GM12878 (cell line): ENCODE measurements around the gene TOM1L2. TPM values are rescaled to one million over a fixed set of nuclear protein-coding genes. Genes with fewer than 3 reads are reported as not detected.

Experiments
- ATAC-seq: fragments of 200-7000 bp; cut with Tn5 transposase; 3 replicates; pipeline ENCODE4 v1.9.1; 2020; ENCODE audit warnings: mild to moderate bottlenecking, moderate library complexity
- BruUV-seq: library from RNA; stranded (reverse); fragments of 400-500 nt; replicated peaks from 2 replicates; lab custom pipeline; 2021; lab: Mats Ljungman, UMichigan
- CTCF ChIA-PET: fragments of 300-600 bp; sonication (Branson Sonifier 250); formaldehyde crosslinking; extraction: SDS; loops from one replicate; lab custom pipeline; 2021; ENCODE audit warnings: inconsistent platforms; lab: Yijun Ruan, JAX
- POLR2A ChIA-PET: fragments of 350-600 bp; formaldehyde crosslinking; extraction: SDS; loops from one replicate; lab custom pipeline; 2021; ENCODE audit warnings: inconsistent platforms; lab: Charles Lee
- RAD21 ChIA-PET: fragments of 300-600 bp; sonication (Branson Sonifier 250); formaldehyde crosslinking; loops from one replicate; lab custom pipeline; 2023; ENCODE audit warnings: antibody characterized with exemption; ENCODE audit not compliant: unreplicated experiment; lab: Charles Lee
- SMC1A ChIA-PET: fragments of 300-600 bp; sonication (Branson Sonifier 250); formaldehyde crosslinking; loops from one replicate; lab custom pipeline; 2023; ENCODE audit not compliant: unreplicated experiment, uncharacterized antibody; lab: Charles Lee
- DNase-seq: peaks from one replicate; pipeline ENCODE4 v3.0.0-alpha.2; 2011; ENCODE audit warnings: low read depth, low spot score
- FAIRE-seq: peaks from 3 replicates; lab custom pipeline; 2011; peaks lifted over from hg19 to GRCh38; lab: Jason Lieb, UNC
- H2AFZ ChIP-seq: 2 replicates; pipeline ENCODE4 v1.6.0; 2011; ENCODE audit warnings: low read depth, low read length, control low read depth; ENCODE audit not compliant: control insufficient read depth
- H3K27ac ChIP-seq: 2 replicates; pipeline ENCODE4 v1.5.1; 2011; ENCODE audit warnings: control low read depth; ENCODE audit not compliant: control insufficient read depth, insufficient read depth
- H3K27me3 ChIP-seq, 2 experiments: replicated peaks in 1 of 2; 2 replicates each; pipeline versions ENCODE4 v1.6.0 to v1.6.1; 2011; ENCODE audit warnings: low read length in 1 of 2; ENCODE audit not compliant: control insufficient read depth in 2 of 2, insufficient read depth in 2 of 2
- H3K36me3 ChIP-seq, 2 experiments: 2 replicates each; pipeline ENCODE4 v1.5.1; 2011; ENCODE audit warnings: low read length in 1 of 2; ENCODE audit not compliant: control insufficient read depth in 2 of 2, insufficient read depth in 2 of 2
- H3K4me1 ChIP-seq: 2 replicates; pipeline ENCODE4 v1.6.1; 2011; ENCODE audit warnings: mild to moderate bottlenecking, low read length, moderate library complexity, mixed read lengths; ENCODE audit not compliant: control insufficient read depth, insufficient read depth
- H3K4me2 ChIP-seq: 2 replicates; pipeline ENCODE4 v1.6.0; 2011; ENCODE audit warnings: control low read depth; ENCODE audit not compliant: control insufficient read depth, insufficient read depth
- H3K4me3 ChIP-seq: fragments of 200-600 bp; sonication (generic); 2 replicates; pipeline ENCODE4 v1.5.1; 2016
- H3K79me2 ChIP-seq: 2 replicates; pipeline ENCODE4 v1.6.0; 2011; ENCODE audit warnings: low read length; ENCODE audit not compliant: control insufficient read depth, insufficient read depth
- H3K9ac ChIP-seq: 2 replicates; pipeline ENCODE4 v1.8.0; 2011; ENCODE audit warnings: low read length, control low read depth, mixed read lengths; ENCODE audit not compliant: control insufficient read depth, insufficient read depth
- H3K9me3 ChIP-seq: replicated peaks from 3 replicates; pipeline ENCODE4 v1.5.1; 2011; ENCODE audit warnings: mild to moderate bottlenecking, low read length; ENCODE audit not compliant: control insufficient read depth, insufficient read depth
- H4K20me1 ChIP-seq: 2 replicates; pipeline ENCODE4 v1.6.0; 2011; ENCODE audit not compliant: control insufficient read depth, insufficient read depth
- DPF2 ChIP-seq: fragments of 450-650 bp; IDR thresholded peaks from 2 replicates; pipeline ENCODE4 v1.6.1; 2017; ENCODE audit warnings: mild to moderate bottlenecking
- HDGF ChIP-seq: fragments of 450-650 bp; IDR thresholded peaks from 2 replicates; pipeline ENCODE4 v1.6.1; 2016; ENCODE audit warnings: antibody characterized with exemption
- NFYA ChIP-seq: IDR thresholded peaks from 2 replicates; pipeline ENCODE4 v1.6.1; 2011; ENCODE audit warnings: low read depth, mild to moderate bottlenecking, low read length, improper control_type of control experiment, borderline replicate concordance
- SIN3A ChIP-seq: IDR thresholded peaks from 2 replicates; pipeline ENCODE4 v1.6.1; 2012; ENCODE audit warnings: low read depth, low read length, improper control_type of control experiment
- WGBS: methylation state at CpG from one replicate; pipeline ENCODE4 v1.1.6; 2016; ENCODE audit warnings: low lambda C conversion rate; ENCODE audit not compliant: insufficient replicate concordance, insufficient coverage; ENCODE audit errors: missing lambda C conversion rate; 5-methylcytosine and 5-hydroxymethylcytosine counted together
- in situ Hi-C: fragments of 300-500 bp; cut with MboI; formaldehyde crosslinking; loops from 9 replicates; pipeline ENCODE4 v1.14.3; 2018; ENCODE audit warnings: mixed read lengths
- intact Hi-C: fragments of 100-400 bp; cut with micrococcal nuclease; formaldehyde crosslinking; loops from one replicate; pipeline ENCODE4 v1.14.2; 2022; ENCODE audit not compliant: unreplicated experiment
- polyA plus RNA-seq, 11 experiments: library from polyadenylated mRNA; depleted of rRNA in 4 of 11; unstranded in 6 of 11; stranded (reverse) in 5 of 11; fragments of >200 nt; fragmentation: Nextera tagmentation in 4 of 11; fragmentation: Illumina TruSeq in 1 of 11; extraction: Ambion mirVana in 4 of 11; extraction: Trizol in 1 of 11; gene quantifications; 1 replicate in 1 of 11; 2 replicates in 10 of 11; pipeline versions ENCODE4 v1.2.1 to v1.2.3, GENCODE V29; 2011 to 2016; ENCODE audit warnings: inconsistent platforms in 2 of 11, missing spikeins in 2 of 11, low read depth in 1 of 11
- total RNA-seq, 4 experiments: library from RNA; depleted of rRNA in 3 of 4; stranded (reverse); fragments of >200 nt in 3 of 4; fragmentation: Illumina TruSeq in 1 of 4; extraction: Trizol in 1 of 4; gene quantifications; 2 replicates each; pipeline versions ENCODE4 v1.2.1 to v1.2.3, GENCODE V29; 2013 to 2021

TOM1L2 gene
- total and polyA plus RNA-seq, 10 of the 15 experiments (the other 5 are each of a cell fraction or from before 2014, with no cell fraction given): 0.19 to 19.2 (median 8.1) TPM

DNA sequence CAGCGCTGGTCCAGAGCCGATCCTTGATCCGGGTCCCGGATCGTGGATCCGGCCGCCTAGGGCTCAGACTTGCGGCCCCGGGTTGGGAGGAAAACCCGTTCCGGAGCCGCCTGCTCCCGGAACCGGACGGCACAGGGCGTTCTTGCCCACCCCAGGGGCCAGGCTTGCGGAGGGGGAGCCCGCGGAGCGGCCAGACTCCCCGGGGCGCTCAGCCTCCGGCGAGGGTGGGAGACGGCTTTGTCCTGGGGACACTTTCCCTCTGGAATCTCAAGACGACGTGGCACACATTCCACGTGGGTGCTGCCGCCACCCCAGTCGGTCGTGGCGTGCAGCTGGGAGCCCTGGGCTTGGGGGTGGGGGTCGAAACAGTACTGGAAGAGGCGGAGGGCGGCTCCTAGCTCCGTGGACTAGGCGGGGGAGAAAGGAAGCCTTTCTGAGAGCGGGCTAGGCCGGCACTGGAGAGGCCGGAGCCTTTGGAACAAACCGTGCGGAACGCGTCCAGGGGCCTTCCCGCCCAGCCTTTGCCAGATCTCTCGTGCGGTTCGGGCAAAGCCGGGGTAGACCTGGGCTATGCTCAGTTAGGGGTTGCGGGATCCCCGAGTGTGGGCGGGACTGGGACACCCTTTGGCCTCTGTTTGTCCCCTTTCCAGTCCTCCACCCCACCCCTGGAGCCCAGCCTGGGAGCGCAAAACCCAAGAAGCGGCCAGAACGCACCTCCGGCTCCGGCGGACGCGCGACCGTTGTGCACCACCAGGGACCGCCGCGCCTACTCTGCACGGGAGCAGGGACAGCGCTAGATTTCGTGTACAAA, 161.9 kb downstream of the TOM1L2 start:
- Histone ChIP-seq H3K9ac (no peak overlapping the region), H3K27me3 (no peaks in the 10 kb centered on the region), H3K36me3 (peaks cover 5 to 18% of the 10 kb centered on the region in 2 experiments; a peak in 3 of 4 replicates), H4K20me1 (0 out of 2 replicates have a peak, but pooled peaks cover 5% of the 10 kb centered on the region), H3K4me2 (no peak overlapping the region), H2AFZ (no peak overlapping the region), H3K79me2 (no peaks in the 10 kb centered on the region), H3K4me1 (peaks cover 8% of the 10 kb centered on the region), H3K9me3 (no peaks in the 10 kb centered on the region), H3K27ac (no peak overlapping the region), H3K4me3 (no peak overlapping the region)
- POLR2A ChIA-PET: interaction anchor here (0.6 kb wide), 1 partner anchor 115 kb away, joined by 7 read pairs; no protein-coding TSS in a partner anchor
- DNase-seq: no peak
- SMC1A ChIA-PET: interaction anchor here (0.7 to 3.7 kb wide), 5 partner anchors 10 to 131 kb away, joined by 3 to 17 read pairs (median 7); no protein-coding TSS in a partner anchor
- CTCF ChIA-PET: interaction anchor here (0.6 to 5.3 kb wide), 3 partner anchors 11 to 49 kb away, joined by 3 to 86 read pairs (median 4); no protein-coding TSS in a partner anchor
- no peak for FAIRE-seq
- in situ Hi-C loops: loop anchor here (5.0 kb wide), 2 partner anchors 52 to 112 kb away; no protein-coding TSS in a partner anchor
- no peak for ATAC-seq
- TF ChIP-seq NFYA (no peak), DPF2 (no peak)
- RAD21 ChIA-PET: interaction anchor here (0.7 to 1.6 kb wide), 6 partner anchors 12 to 128 kb away, joined by 3 to 6 read pairs (median 4); no protein-coding TSS in a partner anchor
- intact Hi-C loops: no loop called here
- 98% methylated on average over 66 of the region's 68 CpGs for WGBS
- BruUV-seq: TSS peak; percentile 17

DNA sequence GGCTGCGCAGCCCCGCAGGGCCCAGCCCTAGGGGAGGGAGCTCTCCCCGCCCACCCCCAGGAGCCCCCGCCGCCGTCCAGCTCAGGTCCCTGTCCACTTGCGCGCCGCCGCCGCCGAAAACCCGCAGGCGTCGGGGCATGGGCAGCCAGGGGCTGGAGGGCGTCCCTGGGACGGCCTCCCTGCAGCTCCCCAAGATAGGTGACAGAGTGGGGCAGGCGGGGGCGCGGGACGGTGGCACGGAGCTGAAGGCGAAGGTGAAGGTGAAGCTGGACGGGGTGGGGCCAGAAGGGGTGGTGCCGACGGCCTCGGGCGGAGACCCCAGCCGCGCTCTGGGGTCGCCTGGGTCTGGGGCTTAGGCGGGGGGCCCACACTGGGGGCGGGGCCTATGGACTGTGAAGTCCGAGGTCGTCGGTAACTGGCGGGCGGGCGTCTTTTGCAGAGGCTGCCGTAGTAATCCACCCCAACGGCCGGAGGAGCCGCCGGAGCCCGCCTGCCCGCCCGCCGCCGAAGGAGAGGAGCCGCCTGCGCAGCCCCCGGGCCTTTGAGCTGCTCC, 162.6 kb downstream of the TOM1L2 start:
- RAD21 ChIA-PET: interaction anchor here (0.8 to 1.6 kb wide), 6 partner anchors 26 to 225 kb away, joined by 3 to 6 read pairs (median 4); no protein-coding TSS in a partner anchor
- intact Hi-C loops: loop anchor here (2.0 kb wide), 1 partner anchor 109 kb away; no protein-coding TSS in a partner anchor
- H2AFZ ChIP-seq: no peak overlapping the region
- SMC1A ChIA-PET: interaction anchor here (1.0 to 2.1 kb wide), 5 partner anchors 23 to 224 kb away, joined by 3 to 10 read pairs (median 4); no protein-coding TSS in a partner anchor
- no peaks in the 10 kb centered on the region for H3K79me2 ChIP-seq
- CTCF ChIA-PET: interaction anchor here (1.0 to 1.3 kb wide), 2 partner anchors 45 to 50 kb away, joined by 4 to 5 read pairs; no protein-coding TSS in a partner anchor
- no peak overlapping the region for H3K9ac ChIP-seq
- no peak overlapping the region for H3K4me2 ChIP-seq
- BruUV-seq: no TSS peak
- no peaks in the 10 kb centered on the region for H3K27me3 ChIP-seq
- FAIRE-seq (no peak), ATAC-seq (no peak), DNase-seq (no peak)
- H3K36me3 ChIP-seq: peaks cover 6 to 14% of the 10 kb centered on the region in 2 experiments; a peak in 3 of 4 replicates
- H3K9me3 ChIP-seq: no peaks in the 10 kb centered on the region
- in situ Hi-C loops: loop anchor here (5.0 kb wide), 3 partner anchors 53 to 223 kb away; no protein-coding TSS in a partner anchor
- H3K4me3 ChIP-seq: no peak overlapping the region
- 86% methylated on average over 28 of the region's 52 CpGs for WGBS
- H3K4me1 ChIP-seq: peaks cover 8% of the 10 kb centered on the region
- 0 out of 2 replicates have a peak, but pooled peaks cover 5% of the 10 kb centered on the region for H4K20me1 ChIP-seq
- POLR2A ChIA-PET: no interaction called here
- TF ChIP-seq HDGF (no peak), SIN3A (no peak)
- no peak overlapping the region for H3K27ac ChIP-seq
